Measurements from ENCODE around the gene UNC5C. TPM values are rescaled to one million over a fixed set of nuclear protein-coding genes. Genes with fewer than 3 reads are reported as not detected.

The UNC5C gene
- polyA plus RNA-seq, 1 donor from 2014 or later, result not detected

DNA sequence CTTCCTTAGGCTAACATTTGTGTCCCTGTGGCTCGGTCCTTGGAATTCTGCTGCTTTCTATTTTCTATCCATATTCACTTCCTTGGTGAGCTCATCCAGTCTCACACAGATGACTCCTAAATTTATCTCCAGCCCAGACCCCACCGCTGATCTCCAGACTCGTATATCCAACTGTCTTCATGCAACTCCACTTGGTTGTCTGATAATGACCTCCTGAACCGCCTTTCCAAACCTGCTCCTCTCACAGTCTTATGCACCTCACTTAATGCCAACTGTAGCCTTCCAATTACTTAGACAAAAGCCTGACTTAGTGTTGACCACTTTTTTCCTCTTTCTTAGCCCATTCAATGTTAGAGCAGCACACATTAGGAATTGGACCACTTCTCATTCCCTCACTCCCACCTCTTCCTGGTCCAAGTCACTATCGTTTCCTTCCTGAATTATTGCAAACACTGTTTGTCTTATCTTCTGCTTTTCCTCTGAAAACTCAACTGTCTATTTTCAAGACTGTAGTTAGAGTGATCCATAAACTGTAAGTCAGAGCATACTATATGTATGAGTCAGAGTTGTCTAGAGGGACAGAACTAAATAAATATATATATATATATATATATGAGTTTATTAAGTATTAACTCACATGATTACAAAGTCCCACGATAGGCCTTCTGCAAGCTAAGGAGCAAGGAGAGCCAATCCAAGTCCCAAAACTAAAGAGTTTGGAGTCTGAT is 292.5 kb downstream of the UNC5C start:
- no peaks in the 10 kb centered on the region for H3K9me3 Mint-ChIP-seq
- H3K36me3 Mint-ChIP-seq, result no peaks in the 10 kb centered on the region

DNA sequence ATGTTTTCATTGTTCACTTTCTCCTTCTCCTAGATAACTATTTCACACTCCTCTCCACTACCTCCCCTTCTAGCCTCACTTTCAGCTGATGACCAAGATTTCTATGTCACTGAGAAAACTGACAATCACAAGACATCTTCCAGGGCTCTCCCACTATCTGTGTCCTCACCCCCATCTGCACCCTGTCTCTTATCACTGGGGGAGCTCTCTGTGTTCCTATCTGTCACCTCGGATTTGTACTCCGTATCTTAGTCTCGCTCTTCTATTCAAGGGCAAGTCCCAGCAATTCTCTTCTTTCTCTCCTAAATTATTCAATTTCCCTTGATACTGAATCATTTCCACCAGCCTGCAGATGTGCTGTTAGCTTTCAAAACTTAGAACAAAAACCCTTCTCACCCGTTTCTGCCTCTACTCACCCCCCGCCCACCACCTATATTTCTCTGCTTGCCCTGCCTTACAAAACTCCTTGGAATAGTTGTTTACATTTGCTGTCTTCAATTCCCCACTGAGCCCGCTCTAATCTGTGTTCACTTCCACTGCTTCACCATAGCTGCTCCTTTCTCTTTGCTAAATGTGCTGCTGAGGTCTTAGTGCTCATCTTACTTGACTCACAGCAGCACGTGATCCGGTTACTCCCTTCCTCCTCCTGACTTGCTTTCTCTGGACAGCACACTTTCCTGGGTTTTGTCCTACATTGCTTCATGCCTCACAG is 293.2 kb downstream of the UNC5C start:
- H3K27ac Mint-ChIP-seq, result no peak overlapping the region
- no peaks in the 10 kb centered on the region for H3K27me3 Mint-ChIP-seq
- no peaks in the 10 kb centered on the region for H3K4me1 Mint-ChIP-seq
- no peak overlapping the region for H3K4me3 Mint-ChIP-seq
- H3K36me3 Mint-ChIP-seq, result no peaks in the 10 kb centered on the region
- no peaks in the 10 kb centered on the region for H3K9me3 Mint-ChIP-seq

More for the DNA sequence above, 292.5 kb downstream of the UNC5C start:
- no peaks in the 10 kb centered on the region for H3K4me1 Mint-ChIP-seq
- H3K4me3 Mint-ChIP-seq, result no peak overlapping the region
- H3K27ac Mint-ChIP-seq, result no peak overlapping the region
- no peaks in the 10 kb centered on the region for H3K27me3 Mint-ChIP-seq

DNA sequence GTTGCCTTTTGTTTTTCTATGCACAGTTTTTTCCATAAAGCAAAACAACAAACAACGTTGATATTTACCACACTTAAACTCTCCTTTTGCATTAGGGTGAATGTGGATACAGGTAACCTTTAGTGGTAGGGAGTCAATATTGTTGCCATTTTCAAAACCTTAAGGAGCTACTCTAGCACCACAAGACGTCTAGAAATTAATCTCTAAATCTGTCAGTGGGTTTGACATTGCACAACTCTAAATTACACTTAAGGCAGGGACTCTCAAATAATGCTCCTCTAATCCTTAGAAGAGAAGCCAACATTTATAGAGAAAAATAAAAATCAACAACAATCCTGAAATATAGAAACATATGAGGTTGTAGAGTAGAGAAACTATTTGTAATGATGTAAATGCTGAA is 297.2 kb downstream of the UNC5C start:
- no peak overlapping the region for H3K27ac Mint-ChIP-seq
- no peaks in the 10 kb centered on the region for H3K4me1 Mint-ChIP-seq
- H3K36me3 Mint-ChIP-seq, result no peaks in the 10 kb centered on the region
- no peaks in the 10 kb centered on the region for H3K9me3 Mint-ChIP-seq
- H3K4me3 Mint-ChIP-seq, result no peak overlapping the region
- no peaks in the 10 kb centered on the region for H3K27me3 Mint-ChIP-seq

DNA sequence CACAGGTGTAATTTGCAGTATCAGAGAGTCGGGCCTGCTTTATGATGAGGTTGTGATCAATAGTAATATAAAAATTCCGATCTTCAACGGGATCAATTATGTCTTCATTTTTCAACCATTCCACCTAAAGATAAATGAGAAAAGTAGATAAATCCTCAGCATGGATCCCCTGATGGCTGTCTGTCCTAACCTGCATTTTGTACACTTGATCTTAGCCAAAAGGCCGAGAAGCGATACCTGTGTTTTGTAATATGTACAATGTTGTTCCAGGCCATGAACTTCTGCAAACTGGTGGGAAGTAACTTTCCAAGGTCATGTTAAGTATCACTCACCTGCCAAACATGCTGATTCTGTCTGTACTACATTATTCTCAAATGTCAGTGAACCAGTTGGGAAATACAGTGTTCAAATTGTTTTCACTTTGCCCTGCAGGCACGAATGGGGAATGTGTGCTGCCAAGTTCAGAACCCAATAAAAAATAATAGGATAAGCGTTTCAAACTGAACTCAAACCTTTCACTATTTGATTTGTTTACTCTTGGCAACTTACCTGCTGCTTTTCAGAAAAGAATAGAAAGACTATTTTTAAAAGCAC is 298.1 kb downstream of the UNC5C start:
- no peaks in the 10 kb centered on the region for H3K4me1 Mint-ChIP-seq
- no peak overlapping the region for H3K4me3 Mint-ChIP-seq
- no peaks in the 10 kb centered on the region for H3K9me3 Mint-ChIP-seq
- H3K36me3 Mint-ChIP-seq, result no peaks in the 10 kb centered on the region
- H3K27me3 Mint-ChIP-seq, result no peaks in the 10 kb centered on the region
- no peak overlapping the region for H3K27ac Mint-ChIP-seq

DNA sequence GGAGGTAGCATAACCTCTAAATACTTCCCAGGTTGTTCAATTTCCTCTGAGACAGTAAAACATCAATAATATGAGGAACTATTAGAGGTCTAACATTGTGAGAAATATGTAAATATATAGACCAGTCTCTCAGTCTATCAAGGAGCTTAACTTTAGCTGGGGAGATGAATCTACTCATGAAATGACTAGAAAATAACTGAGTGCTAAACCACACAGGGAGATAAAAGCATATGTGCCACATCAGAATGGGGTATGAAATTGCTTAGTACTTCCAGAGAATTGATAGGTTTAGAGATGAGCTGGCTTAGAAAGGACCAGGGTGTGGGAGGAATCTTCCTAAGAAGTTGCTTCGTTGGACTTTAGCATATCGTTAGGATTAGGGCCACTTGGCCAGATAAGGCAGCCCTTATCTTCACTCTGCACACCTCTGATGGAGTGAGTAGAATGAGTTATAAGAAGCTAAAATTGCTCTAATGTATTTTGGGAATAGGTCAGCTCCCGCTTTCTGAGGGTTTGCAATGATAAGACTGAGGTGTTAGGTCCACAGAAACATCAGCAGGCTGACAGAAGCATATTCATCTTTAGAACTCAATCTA is 299.2 kb downstream of the UNC5C start:
- Mint-ChIP-seq H3K36me3 (no peaks in the 10 kb centered on the region), H3K4me3 (no peak overlapping the region), H3K9me3 (no peaks in the 10 kb centered on the region), H3K27me3 (no peaks in the 10 kb centered on the region), H3K27ac (no peak overlapping the region), H3K4me1 (no peaks in the 10 kb centered on the region)

DNA sequence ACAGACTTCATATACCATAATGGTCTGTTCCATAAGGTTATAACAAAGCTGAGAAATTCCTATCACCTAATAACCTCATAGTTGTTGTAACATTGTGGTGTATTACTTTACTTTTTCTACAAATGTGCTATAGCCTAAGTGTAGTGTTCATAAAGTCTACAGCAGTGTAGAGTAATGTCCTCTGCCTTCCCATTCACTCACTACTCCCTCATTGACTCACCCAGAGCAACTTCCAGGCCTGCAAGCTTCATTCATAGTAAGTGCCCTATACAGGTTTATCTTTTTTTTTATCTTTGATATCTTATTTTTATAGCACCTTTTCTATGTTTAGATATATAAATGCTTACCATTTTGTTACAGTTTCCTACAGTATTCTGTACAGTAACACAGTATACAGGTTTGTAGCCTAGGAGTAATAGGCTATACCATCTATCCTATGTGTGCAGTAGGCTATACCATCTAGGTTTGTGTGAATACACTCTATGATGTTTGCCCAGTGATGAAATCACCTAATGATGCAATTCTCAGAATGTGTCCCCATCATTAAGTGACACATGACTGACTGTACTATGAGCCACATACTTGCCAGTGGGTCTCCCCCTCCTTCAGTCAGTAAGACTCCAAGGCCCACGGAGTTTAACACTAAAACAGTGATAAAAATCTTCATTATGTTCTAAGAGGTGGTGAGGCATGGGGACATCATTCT is 299.9 kb downstream of the UNC5C start:
- H3K27me3 Mint-ChIP-seq, result no peaks in the 10 kb centered on the region
- H3K4me1 Mint-ChIP-seq, result no peaks in the 10 kb centered on the region
- no peaks in the 10 kb centered on the region for H3K9me3 Mint-ChIP-seq
- H3K27ac Mint-ChIP-seq, result no peak overlapping the region
- no peaks in the 10 kb centered on the region for H3K36me3 Mint-ChIP-seq
- no peak overlapping the region for H3K4me3 Mint-ChIP-seq

DNA sequence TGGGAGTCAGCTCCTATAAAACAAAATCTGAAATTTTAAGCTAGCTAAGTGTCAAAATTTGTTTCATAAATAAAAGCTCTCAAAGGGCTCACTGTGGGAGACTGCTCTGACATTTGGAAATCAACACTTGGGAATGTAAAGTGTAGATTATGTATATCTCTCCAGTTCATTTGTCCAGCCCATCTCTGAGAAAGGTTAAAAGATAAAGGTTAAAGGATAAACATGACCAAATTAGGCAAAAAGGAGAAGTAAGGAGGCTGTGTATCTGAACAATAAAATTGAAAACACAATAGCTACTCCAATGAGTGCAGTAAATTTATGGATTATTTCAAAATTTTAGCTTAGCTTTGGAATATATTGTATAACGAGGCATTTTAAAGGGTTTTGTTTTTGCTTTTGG is 304.9 kb downstream of the UNC5C start:
- H3K9me3 Mint-ChIP-seq, result peaks cover 0 to 9% (median 0%) of the 10 kb centered on the region in 3 donors
- H3K4me1 Mint-ChIP-seq, result no peaks in the 10 kb centered on the region
- no peaks in the 10 kb centered on the region for H3K27me3 Mint-ChIP-seq
- no peak overlapping the region for H3K4me3 Mint-ChIP-seq
- H3K27ac Mint-ChIP-seq, result no peak overlapping the region
- H3K36me3 Mint-ChIP-seq, result no peaks in the 10 kb centered on the region

DNA sequence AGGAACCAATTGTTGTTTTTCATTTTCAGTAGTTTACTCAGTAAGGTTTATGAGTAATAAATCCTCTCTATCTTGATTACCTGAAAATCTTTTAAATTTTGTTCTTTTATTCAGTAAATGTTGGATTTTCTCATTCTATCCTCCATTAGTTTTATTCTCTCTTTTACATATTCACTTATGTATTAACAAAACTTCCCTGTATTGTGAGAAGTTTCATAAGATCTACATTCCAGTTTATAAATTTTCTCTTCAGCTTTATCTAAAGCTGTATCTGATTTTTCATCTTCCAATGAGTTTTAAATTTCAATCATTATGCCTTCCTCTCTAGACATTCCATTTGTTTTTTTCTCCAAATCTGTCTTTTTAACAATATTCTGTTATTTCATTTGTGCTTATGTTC is 310.2 kb downstream of the UNC5C start:
- Mint-ChIP-seq H3K9me3 (peaks cover 0 to 16% (median 5%) of the 10 kb centered on the region in 3 donors), H3K27ac (no peak overlapping the region), H3K36me3 (no peaks in the 10 kb centered on the region), H3K27me3 (no peaks in the 10 kb centered on the region), H3K4me3 (no peak overlapping the region), H3K4me1 (no peaks in the 10 kb centered on the region)

DNA sequence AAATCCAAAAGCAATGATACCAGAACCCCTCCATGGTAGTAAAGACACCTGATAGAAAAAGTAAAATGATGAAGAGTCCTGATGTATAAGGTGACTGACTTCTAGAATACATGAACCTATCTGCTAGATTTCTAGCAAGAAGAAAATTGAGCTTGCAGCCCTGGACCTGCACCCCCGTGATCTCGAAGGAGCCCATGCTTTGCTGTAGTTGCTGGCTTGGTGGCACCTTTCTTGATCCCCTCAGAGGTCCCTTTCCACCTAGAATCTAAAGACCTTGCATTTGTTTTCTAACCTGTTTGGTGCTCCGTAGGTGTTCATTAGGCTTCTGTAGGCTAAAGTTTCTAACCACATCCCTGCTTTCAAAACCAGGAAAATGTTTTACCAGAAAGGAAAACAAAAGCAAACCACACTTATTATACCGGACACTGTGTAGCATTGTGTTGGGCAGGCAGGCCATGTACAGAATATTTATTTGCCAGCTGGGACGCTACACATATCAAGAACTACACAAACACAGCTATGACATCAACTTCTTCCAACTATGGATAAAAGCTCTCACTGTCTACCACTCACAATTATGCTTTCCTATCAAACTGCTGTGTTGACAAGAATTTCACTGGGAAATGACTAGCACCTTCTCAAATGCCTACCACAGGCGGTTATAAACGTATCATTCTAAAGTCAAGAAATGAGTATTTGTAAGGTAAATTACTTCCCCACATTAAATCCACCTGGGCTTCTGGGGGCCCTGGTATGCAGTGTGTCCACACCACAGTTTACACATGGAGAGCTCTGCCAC is 316.2 kb downstream of the UNC5C start:
- no peak overlapping the region for H3K27ac Mint-ChIP-seq
- no peaks in the 10 kb centered on the region for H3K27me3 Mint-ChIP-seq
- no peak overlapping the region for H3K4me3 Mint-ChIP-seq
- no peaks in the 10 kb centered on the region for H3K4me1 Mint-ChIP-seq
- no peaks in the 10 kb centered on the region for H3K36me3 Mint-ChIP-seq
- no peaks in the 10 kb centered on the region for H3K9me3 Mint-ChIP-seq

DNA sequence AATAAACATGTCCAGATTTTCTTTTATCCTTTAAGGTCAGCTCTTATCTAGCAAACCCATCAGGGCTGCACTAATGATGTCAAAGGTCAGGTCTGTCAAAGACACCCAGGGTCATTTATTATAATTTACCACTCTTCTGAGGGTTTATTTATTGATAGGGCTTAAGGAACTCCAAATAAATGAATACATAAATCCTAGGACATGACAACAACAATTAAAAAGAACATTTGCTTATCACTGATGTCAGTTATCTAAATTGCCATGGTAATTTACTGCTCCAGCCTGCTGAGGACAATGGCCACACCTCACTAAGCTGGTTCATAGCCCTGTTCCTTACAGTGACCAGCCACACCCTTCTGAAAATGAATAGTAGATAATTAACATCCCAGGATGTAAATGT is 317.1 kb downstream of the UNC5C start:
- H3K4me1 Mint-ChIP-seq, result no peaks in the 10 kb centered on the region
- H3K27ac Mint-ChIP-seq, result no peak overlapping the region
- H3K27me3 Mint-ChIP-seq, result no peaks in the 10 kb centered on the region
- no peaks in the 10 kb centered on the region for H3K9me3 Mint-ChIP-seq
- H3K36me3 Mint-ChIP-seq, result no peaks in the 10 kb centered on the region
- H3K4me3 Mint-ChIP-seq, result no peak overlapping the region

DNA sequence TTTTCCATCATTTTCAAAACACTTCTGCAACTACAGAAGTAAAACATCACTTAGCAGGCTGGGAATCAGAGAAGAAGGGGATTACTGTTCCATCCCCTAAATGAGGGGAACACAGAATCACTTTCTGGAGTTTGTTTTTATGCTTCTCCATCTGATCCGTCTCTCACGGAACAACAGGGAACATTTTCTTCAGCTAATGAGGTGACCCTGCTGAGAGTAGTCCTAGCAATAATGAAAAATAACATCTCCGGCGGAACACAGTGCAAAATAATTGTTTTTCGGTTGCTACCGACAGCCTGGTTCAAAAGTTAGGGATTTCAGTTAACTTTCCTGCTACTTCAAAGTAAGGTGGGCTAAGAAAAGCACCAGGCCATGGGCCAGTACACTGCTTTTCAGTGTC is 322.9 kb downstream of the UNC5C start:
- Mint-ChIP-seq H3K4me1 (no peaks in the 10 kb centered on the region), H3K27ac (no peak overlapping the region), H3K4me3 (no peak overlapping the region), H3K9me3 (peaks cover 0 to 1% (median 0%) of the 10 kb centered on the region in 3 donors), H3K27me3 (peaks cover 2% of the 10 kb centered on the region), H3K36me3 (no peaks in the 10 kb centered on the region)

DNA sequence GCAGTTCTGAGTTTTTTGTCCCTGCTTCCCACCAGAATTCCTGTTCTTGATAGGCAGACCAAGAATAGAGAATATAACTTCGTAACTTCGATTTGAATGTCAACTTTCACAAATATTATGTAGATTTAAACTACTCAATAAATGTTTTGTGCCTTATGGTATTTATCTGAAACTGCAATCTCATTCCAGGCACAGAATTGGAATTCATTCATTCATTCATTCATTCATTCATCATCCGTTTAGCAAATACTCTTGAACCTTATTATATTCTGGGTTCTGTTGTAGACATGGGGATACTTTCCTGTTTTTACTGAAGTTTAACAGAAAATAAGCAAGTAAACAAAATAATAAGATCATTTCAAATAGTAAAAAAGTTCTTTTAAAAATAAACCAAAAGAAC is 324.4 kb downstream of the UNC5C start:
- Mint-ChIP-seq H3K4me1 (no peaks in the 10 kb centered on the region), H3K4me3 (no peak overlapping the region), H3K27ac (no peak overlapping the region), H3K27me3 (peaks cover 2% of the 10 kb centered on the region), H3K9me3 (peaks cover 0 to 4% (median 2%) of the 10 kb centered on the region in 3 donors), H3K36me3 (no peaks in the 10 kb centered on the region)

DNA sequence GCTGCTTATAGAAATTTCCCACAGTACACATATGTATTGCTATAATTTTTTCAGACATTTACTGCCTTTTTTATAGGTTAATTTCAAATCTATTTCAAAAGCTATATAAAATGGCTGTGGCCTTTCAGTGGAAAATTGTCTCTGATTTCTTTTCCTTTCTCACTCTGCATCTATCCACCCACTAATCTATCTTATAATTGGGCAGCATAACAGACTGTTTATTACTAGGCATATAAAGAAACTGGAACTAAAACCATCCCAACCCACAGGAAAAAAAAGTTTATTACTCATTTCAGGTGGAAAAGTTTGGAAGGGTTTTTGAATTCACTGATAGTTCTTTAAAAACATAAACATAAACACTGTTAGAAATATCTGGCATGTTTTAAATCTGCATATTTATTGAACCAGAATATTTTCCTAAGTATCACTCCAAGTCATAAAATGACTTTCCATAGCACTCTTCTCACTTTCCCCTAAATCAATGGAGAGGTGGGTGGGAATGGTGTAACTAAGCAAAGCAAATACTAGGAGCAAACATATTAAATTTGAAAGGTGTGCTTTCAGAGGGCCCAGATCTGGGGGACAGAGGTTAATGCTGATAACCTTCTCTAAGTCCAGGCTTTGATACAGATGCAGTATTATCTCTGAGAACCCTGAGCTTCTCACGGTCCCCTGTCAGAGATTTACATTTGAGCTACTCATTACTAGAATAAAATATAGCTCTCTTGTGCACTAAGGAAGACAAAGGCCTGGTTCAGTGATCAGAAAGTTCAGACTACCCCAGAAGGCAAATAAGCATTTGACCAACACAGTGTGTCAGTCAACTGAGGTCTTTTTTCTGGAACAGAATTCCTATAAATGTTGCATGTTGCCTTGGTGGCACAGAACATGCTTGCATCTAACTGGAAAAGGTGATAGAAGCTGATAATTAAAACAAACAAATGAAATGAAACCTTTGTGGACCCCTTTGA is 328.3 kb downstream of the UNC5C start:
- peaks cover 2% of the 10 kb centered on the region for H3K27me3 Mint-ChIP-seq
- H3K36me3 Mint-ChIP-seq, result no peaks in the 10 kb centered on the region
- peaks cover 0 to 4% (median 2%) of the 10 kb centered on the region in 3 donors for H3K9me3 Mint-ChIP-seq
- H3K27ac Mint-ChIP-seq, result no peak overlapping the region
- no peaks in the 10 kb centered on the region for H3K4me1 Mint-ChIP-seq
- H3K4me3 Mint-ChIP-seq, result no peak overlapping the region
